Dermis microvascular lymphatic vessel endothelial cell (primary cell): ENCODE data around the gene SDK1. TPM values are rescaled to one million over a fixed set of nuclear protein-coding genes. Genes with fewer than 3 reads are reported as not detected.

ENCODE experiments used
- DNase-seq, 2 donors: peaks; one replicate each; pipeline versions ENCODE4 v3.0.0 to v3.0.0-alpha.2; 2010; ENCODE audit warnings: low read depth in 2 of 2
- total RNA-seq: library from RNA; depleted of rRNA; stranded (reverse); fragments of >200 nt; gene quantifications from 2 replicates; pipeline ENCODE4 v1.2.1, GENCODE V29; 2014

Gene SDK1
- total RNA-seq, 1 donor from 2014 or later, result 0.39 TPM

- DNase-seq, result no peak
Observed at GRCh38 chr7:4127909-4128560, 827.0 kb downstream of the SDK1 start.

- peak; percentile 18 to 55 for DNase-seq
Observed at GRCh38 chr7:4129481-4130122, 828.5 kb downstream of the SDK1 start.

GRCh38 chr7:4131063-4131462 is 830.0 kb downstream of the SDK1 start:
- DNase-seq, result no peak

- DNase-seq, result no peak
Observed at GRCh38 chr7:4132221-4132620, 831.2 kb downstream of the SDK1 start.

- no peak for DNase-seq
Observed at GRCh38 chr7:4133491-4134044, 832.5 kb downstream of the SDK1 start.

- no peak for DNase-seq
Observed at GRCh38 chr7:4134204-4134603, 833.2 kb downstream of the SDK1 start.

- no peak for DNase-seq
Observed at GRCh38 chr7:4134631-4135030, 833.6 kb downstream of the SDK1 start.

- no peak for DNase-seq
Observed at GRCh38 chr7:4135301-4135700, 834.2 kb downstream of the SDK1 start.

- DNase-seq, result no peak
Observed at GRCh38 chr7:4136036-4136435, 835.0 kb downstream of the SDK1 start.

GRCh38 chr7:4136501-4137110 is 835.6 kb downstream of the SDK1 start:
- DNase-seq, result no peak

- no peak for DNase-seq
Observed at GRCh38 chr7:4137552-4137951, 836.5 kb downstream of the SDK1 start.

GRCh38 chr7:4138866-4139265 is 837.8 kb downstream of the SDK1 start:
- no peak for DNase-seq

- no peak for DNase-seq
Observed at GRCh38 chr7:4139656-4140625, 838.9 kb downstream of the SDK1 start.

- no peak for DNase-seq
Observed at GRCh38 chr7:4140933-4141332, 839.9 kb downstream of the SDK1 start.

GRCh38 chr7:4143006-4143405 is 842.0 kb downstream of the SDK1 start:
- DNase-seq, result no peak

GRCh38 chr7:4143511-4144171 is 842.6 kb downstream of the SDK1 start:
- DNase-seq, result no peak

GRCh38 chr7:4144172-4144701 is 843.2 kb downstream of the SDK1 start:
- no peak for DNase-seq

GRCh38 chr7:4144811-4145510 is 843.9 kb downstream of the SDK1 start:
- peak in 1 of 2 donors; percentile 12 for DNase-seq

GRCh38 chr7:4145576-4145975 is 844.5 kb downstream of the SDK1 start:
- DNase-seq, result no peak
